Breast epithelium (tissue), 4 donors: ENCODE data around the gene PHLDA3. TPM values are rescaled to one million over a fixed set of nuclear protein-coding genes. Genes with fewer than 3 reads are reported as not detected.

ENCODE experiments used
- DNase-seq, 2 donors: peaks; one replicate each; pipeline ENCODE4 v3.0.0-alpha.2; 2019; ENCODE audit warnings: low spot score in 2 of 2
- H3K27ac ChIP-seq, 2 donors: fragments of 200-600 bp; sonication (generic) in 1 of 2; one replicate each; pipeline ENCODE4 v1.5.1; 2016 to 2019; ENCODE audit warnings: mild to moderate bottlenecking in 1 of 2
- H3K27me3 ChIP-seq, 2 donors: fragments of 200-600 bp; sonication (generic) in 1 of 2; one replicate each; pipeline versions ENCODE4 v1.5.1 to v1.6.0; 2017 to 2019; ENCODE audit warnings: control low read depth in 1 of 2, mild to moderate bottlenecking in 1 of 2
- H3K36me3 ChIP-seq: fragments of 200-600 bp; one replicate; pipeline ENCODE4 v1.5.1; 2019
- H3K4me1 ChIP-seq, 2 donors: fragments of 200-600 bp; sonication (generic); one replicate each; pipeline ENCODE4 v1.5.1; 2016 to 2019; ENCODE audit warnings: control low read depth in 1 of 2
- H3K4me3 ChIP-seq, 3 donors: fragments of 200-600 bp; sonication (generic); 1 replicate in 2 of 3; 2 replicates in 1 of 3; pipeline ENCODE4 v1.5.1; 2016 to 2019; ENCODE audit warnings: mild to moderate bottlenecking in 3 of 3, moderate library complexity in 2 of 3
- H3K9me3 ChIP-seq, 2 donors: fragments of 200-600 bp; sonication (generic) in 1 of 2; one replicate each; pipeline ENCODE4 v1.5.1; 2016 to 2019; ENCODE audit warnings: control low read depth in 1 of 2
- POLR2A ChIP-seq: fragments of 450-650 bp; IDR thresholded peaks from one replicate; pipeline ENCODE4 v1.6.1; 2016; ENCODE audit warnings: antibody characterized with exemption, mild to moderate bottlenecking, moderate library complexity
- POLR2AphosphoS5 ChIP-seq, 3 donors: sonication (generic); formaldehyde crosslinking; IDR thresholded peaks; one replicate each; pipeline ENCODE4 v1.6.1; 2017; ENCODE audit warnings: antibody characterized with exemption in 3 of 3
- intact Hi-C: fragments of 100-400 bp; cut with DNase I; formaldehyde crosslinking; loops from one replicate; pipeline ENCODE4 v1.15.1; 2023; ENCODE audit warnings: low total_unique reads
- total RNA-seq, 3 donors: library from RNA; depleted of rRNA; stranded (reverse); fragments of >200 nt; gene quantifications; one replicate each; pipeline ENCODE4 v1.1.0, GENCODE V29; 2016
- TF ChIP-seq, protein P1 (sequence below), 3 donors: fragments of 450-650 bp; IDR thresholded peaks; one replicate each; pipeline ENCODE4 v1.5.1; 2016 to 2017; ENCODE audit warnings: antibody characterized with exemption in 3 of 3, mild to moderate bottlenecking in 3 of 3, moderate library complexity in 3 of 3

The PHLDA3 gene
- 100 to 1,000 TPM in 1 of 3 donors, 10 to 100 TPM in 2; 65.7 to 116 (median 92.7) TPM for total RNA-seq

- H3K4me3 ChIP-seq = peak within 1 kb of the TSS; percentile 64 to 92 (median 90)
- H3K27ac ChIP-seq = peak within 1 kb of the TSS; percentile 93 to 98
- H3K36me3 ChIP-seq = no peaks in the 10 kb centered on the region
- intact Hi-C loops = no loop called here
- peaks cover 9 to 19% of the 10 kb centered on the region in 2 donors for H3K4me1 ChIP-seq
- H3K9me3 ChIP-seq = no peaks in the 10 kb centered on the region
- peak; percentile 64 to 91 (median 72) for TF ChIP-seq POLR2AphosphoS5 (IDR thresholded peaks at IDR 0.05)
- TF ChIP-seq POLR2A = peak; percentile 41
- TF ChIP-seq, protein P1, sequence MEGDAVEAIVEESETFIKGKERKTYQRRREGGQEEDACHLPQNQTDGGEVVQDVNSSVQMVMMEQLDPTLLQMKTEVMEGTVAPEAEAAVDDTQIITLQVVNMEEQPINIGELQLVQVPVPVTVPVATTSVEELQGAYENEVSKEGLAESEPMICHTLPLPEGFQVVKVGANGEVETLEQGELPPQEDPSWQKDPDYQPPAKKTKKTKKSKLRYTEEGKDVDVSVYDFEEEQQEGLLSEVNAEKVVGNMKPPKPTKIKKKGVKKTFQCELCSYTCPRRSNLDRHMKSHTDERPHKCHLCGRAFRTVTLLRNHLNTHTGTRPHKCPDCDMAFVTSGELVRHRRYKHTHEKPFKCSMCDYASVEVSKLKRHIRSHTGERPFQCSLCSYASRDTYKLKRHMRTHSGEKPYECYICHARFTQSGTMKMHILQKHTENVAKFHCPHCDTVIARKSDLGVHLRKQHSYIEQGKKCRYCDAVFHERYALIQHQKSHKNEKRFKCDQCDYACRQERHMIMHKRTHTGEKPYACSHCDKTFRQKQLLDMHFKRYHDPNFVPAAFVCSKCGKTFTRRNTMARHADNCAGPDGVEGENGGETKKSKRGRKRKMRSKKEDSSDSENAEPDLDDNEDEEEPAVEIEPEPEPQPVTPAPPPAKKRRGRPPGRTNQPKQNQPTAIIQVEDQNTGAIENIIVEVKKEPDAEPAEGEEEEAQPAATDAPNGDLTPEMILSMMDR (IDR thresholded peaks at IDR 0.05) = peak in 1 of 3 donors; percentile 15
- no peaks in the 10 kb centered on the region for H3K27me3 ChIP-seq
- peak; percentile 90 to 93 for DNase-seq
Observed at GRCh38 chr1:201468844-201469644, at the start of gene PHLDA3. Gene PHLDA3 (minus strand): TSS chr1:201469188. CDS start chr1:201468786, 402 bp downstream.

DNA sequence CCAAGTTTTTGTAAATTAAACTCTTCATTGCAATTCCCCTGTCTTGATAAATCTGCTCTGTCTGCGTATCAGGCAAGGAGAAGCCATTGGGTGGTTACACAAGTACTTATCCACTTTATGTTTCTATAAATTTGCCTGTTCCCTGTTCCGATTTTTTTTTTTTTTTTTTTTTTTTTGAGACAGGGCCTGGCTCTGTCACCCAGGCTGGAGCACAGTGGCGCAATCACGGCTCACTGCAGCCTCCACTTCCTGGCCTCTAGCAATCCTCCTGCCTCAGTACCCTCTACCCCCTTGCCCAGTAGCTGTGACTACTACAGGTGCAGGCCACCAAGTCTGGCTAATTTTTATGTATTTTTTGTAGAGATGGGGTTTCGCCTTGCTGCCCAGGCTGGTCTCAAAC is 49.1 kb upstream of the PHLDA3 start:
- intact Hi-C loops = no loop called here
- no peak for TF ChIP-seq POLR2AphosphoS5 (IDR thresholded peaks at IDR 0.05)
- TF ChIP-seq, protein P1 (IDR thresholded peaks at IDR 0.05) = no peak
- TF ChIP-seq POLR2A = no peak
- H3K36me3 ChIP-seq = no peaks in the 10 kb centered on the region
- H3K27me3 ChIP-seq = no peaks in the 10 kb centered on the region
- DNase-seq = no peak
- peak overlapping the region in 1 of 2 donors; percentile 21 for H3K27ac ChIP-seq
- no peak overlapping the region for H3K4me3 ChIP-seq
- H3K9me3 ChIP-seq = no peaks in the 10 kb centered on the region
- peaks cover 0 to 2% of the 10 kb centered on the region in 2 donors for H3K4me1 ChIP-seq

DNA sequence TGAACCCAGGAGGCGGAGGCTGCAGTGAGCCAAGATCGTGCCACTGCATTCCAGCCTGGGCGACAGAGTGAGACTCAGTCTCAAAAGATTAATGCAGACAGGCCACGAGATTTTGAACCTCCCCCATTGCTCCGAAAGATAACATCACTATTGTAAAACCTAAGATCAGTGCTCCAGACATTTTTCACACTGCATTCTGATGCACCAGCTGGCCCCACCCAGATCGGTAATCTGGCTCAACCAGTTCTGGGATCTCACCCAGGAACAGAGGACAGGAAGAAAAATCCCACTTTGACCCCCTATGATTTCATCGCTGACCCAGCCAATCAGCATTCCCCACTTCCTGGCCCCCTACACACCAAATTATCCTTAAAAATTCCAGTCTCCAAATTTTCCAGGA is 48.6 kb upstream of the PHLDA3 start:
- H3K27me3 ChIP-seq = no peaks in the 10 kb centered on the region
- TF ChIP-seq, protein P1 (IDR thresholded peaks at IDR 0.05) = no peak
- TF ChIP-seq POLR2AphosphoS5 (IDR thresholded peaks at IDR 0.05) (no peak), POLR2A (no peak)
- H3K4me1 ChIP-seq = peaks cover 0 to 6% of the 10 kb centered on the region in 2 donors
- H3K9me3 ChIP-seq = no peaks in the 10 kb centered on the region
- no peak for DNase-seq
- no peaks in the 10 kb centered on the region for H3K36me3 ChIP-seq
- H3K4me3 ChIP-seq = no peak overlapping the region
- peak overlapping the region in 1 of 2 donors; percentile 21 for H3K27ac ChIP-seq
- intact Hi-C loops = no loop called here

DNA sequence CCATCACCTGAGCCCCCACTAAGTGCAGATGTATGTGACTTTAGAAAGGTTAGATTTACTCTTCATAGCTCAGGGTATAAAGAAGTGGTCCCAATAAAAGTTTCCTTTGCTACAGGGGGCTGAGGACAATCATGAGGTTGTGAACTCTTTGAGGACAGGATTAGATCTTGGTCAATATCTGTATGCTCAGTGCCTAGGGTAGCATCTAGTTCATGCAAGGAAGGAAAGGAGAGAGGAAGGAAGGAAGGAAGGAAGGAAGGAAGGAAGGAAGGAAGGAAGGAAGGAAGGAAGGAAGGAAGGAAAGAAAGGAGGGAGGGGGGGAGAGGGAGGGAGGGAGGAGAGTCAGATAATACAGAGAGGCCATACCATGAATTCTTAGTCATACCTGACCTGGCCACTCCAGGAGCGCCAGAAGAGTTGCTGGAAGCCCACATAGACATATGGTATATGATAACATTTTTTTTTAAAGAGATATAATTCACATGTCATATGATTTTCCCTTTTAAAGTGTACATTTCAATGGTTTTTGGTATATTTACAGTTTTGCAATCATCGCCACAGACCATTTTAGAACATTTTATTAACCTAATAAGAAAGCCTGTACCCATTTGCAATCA is 47.6 kb upstream of the PHLDA3 start:
- intact Hi-C loops = no loop called here
- TF ChIP-seq, protein P1 (IDR thresholded peaks at IDR 0.05) = no peak
- TF ChIP-seq POLR2A = no peak
- no peak for TF ChIP-seq POLR2AphosphoS5 (IDR thresholded peaks at IDR 0.05)
- DNase-seq = no peak
- Histone ChIP-seq H3K4me3 (no peak overlapping the region), H3K27me3 (no peaks in the 10 kb centered on the region), H3K27ac (no peak overlapping the region), H3K4me1 (peaks cover 0 to 16% of the 10 kb centered on the region in 2 donors), H3K9me3 (no peaks in the 10 kb centered on the region), H3K36me3 (no peaks in the 10 kb centered on the region)

- intact Hi-C loops = no loop called here
- H3K4me1 ChIP-seq = peaks cover 0 to 18% of the 10 kb centered on the region in 2 donors
- no peaks in the 10 kb centered on the region for H3K36me3 ChIP-seq
- no peak overlapping the region for H3K27ac ChIP-seq
- no peak overlapping the region for H3K4me3 ChIP-seq
- H3K27me3 ChIP-seq = no peaks in the 10 kb centered on the region
- TF ChIP-seq, protein P1 (IDR thresholded peaks at IDR 0.05) = no peak
- TF ChIP-seq POLR2A (no peak), POLR2AphosphoS5 (IDR thresholded peaks at IDR 0.05) (no peak)
- H3K9me3 ChIP-seq = no peaks in the 10 kb centered on the region
- no peak for DNase-seq
Observed at GRCh38 chr1:201515895-201516294, 46.9 kb upstream of the PHLDA3 start.
